Glutamatergic neuron (in vitro differentiated cells): ENCODE results near the gene SPATA13. TPM values are rescaled to one million over a fixed set of nuclear protein-coding genes. Genes with fewer than 3 reads are reported as not detected.

Source experiments
- DNase-seq: peaks from one replicate; pipeline ENCODE4 v3.0.0; 2022
- H3K27ac Mint-ChIP-seq: one replicate; pipeline ENCODE4 v1.8.0; 2020; ENCODE audit warnings: mild to moderate bottlenecking, mixed read lengths, inconsistent platforms; ENCODE audit not compliant: unreplicated experiment
- H3K27me3 Mint-ChIP-seq: one replicate; pipeline ENCODE4 v1.8.0; 2020; ENCODE audit warnings: mild to moderate bottlenecking, moderate library complexity, mixed read lengths, inconsistent platforms; ENCODE audit not compliant: unreplicated experiment
- H3K36me3 Mint-ChIP-seq: one replicate; pipeline ENCODE4 v1.8.0; 2020; ENCODE audit warnings: mild to moderate bottlenecking, mixed read lengths, inconsistent platforms; ENCODE audit not compliant: unreplicated experiment
- H3K4me1 Mint-ChIP-seq: one replicate; pipeline ENCODE4 v1.8.0; 2020; ENCODE audit warnings: mild to moderate bottlenecking, low read depth, mixed read lengths, inconsistent platforms; ENCODE audit not compliant: unreplicated experiment
- H3K4me3 Mint-ChIP-seq: one replicate; pipeline ENCODE4 v1.8.0; 2020; ENCODE audit warnings: mild to moderate bottlenecking, mixed read lengths, inconsistent platforms; ENCODE audit not compliant: unreplicated experiment
- H3K9me3 Mint-ChIP-seq: one replicate; pipeline ENCODE4 v1.8.0; 2020; ENCODE audit warnings: mild to moderate bottlenecking, moderate library complexity, mixed read lengths, inconsistent platforms; ENCODE audit not compliant: unreplicated experiment
- CTCF ChIP-seq: fragments of 200-600 bp; sonication (generic); IDR thresholded peaks from one replicate; pipeline ENCODE4 v1.5.0; 2021; ENCODE audit not compliant: partially characterized antibody, unreplicated experiment
- total RNA-seq: library from RNA; stranded (reverse); fragmentation: NEBNext Ultra II Directional; extraction: Animal tissue kit (Norgen Biotek cat#: 25700); gene quantifications from one replicate; pipeline ENCODE4 v1.2.1, GENCODE V29; 2021; ENCODE audit not compliant: unreplicated experiment

SPATA13 gene
- total RNA-seq, 1 donor from 2014 or later: 7.4 TPM

- Mint-ChIP-seq H3K9me3 (peaks cover 1% of the 10 kb centered on the region), H3K36me3 (peaks cover 4% of the 10 kb centered on the region), H3K27me3 (no peaks in the 10 kb centered on the region), H3K4me1 (peaks cover 10% of the 10 kb centered on the region), H3K27ac (no peak overlapping the region), H3K4me3 (no peak overlapping the region)
- no peak for DNase-seq
- no peak for TF ChIP-seq CTCF
Measured at GRCh38 chr13:24212674-24213073, 52.2 kb downstream of the SPATA13 start.

GRCh38 chr13:24213932-24214331 lies 53.4 kb downstream of the SPATA13 start:
- TF ChIP-seq CTCF: no peak
- peaks cover 4% of the 10 kb centered on the region for H3K36me3 Mint-ChIP-seq
- H3K27me3 Mint-ChIP-seq: peaks cover 3% of the 10 kb centered on the region
- H3K27ac Mint-ChIP-seq: no peak overlapping the region
- no peak for DNase-seq
- H3K4me1 Mint-ChIP-seq: peaks cover 10% of the 10 kb centered on the region
- no peak overlapping the region for H3K4me3 Mint-ChIP-seq
- peaks cover 1% of the 10 kb centered on the region for H3K9me3 Mint-ChIP-seq

- TF ChIP-seq CTCF: no peak
- H3K9me3 Mint-ChIP-seq: peaks cover 1% of the 10 kb centered on the region
- peaks cover 11% of the 10 kb centered on the region for H3K4me1 Mint-ChIP-seq
- peaks cover 4% of the 10 kb centered on the region for H3K36me3 Mint-ChIP-seq
- peaks cover 3% of the 10 kb centered on the region for H3K27me3 Mint-ChIP-seq
- H3K4me3 Mint-ChIP-seq: no peak overlapping the region
- no peak overlapping the region for H3K27ac Mint-ChIP-seq
- no peak for DNase-seq
Measured at GRCh38 chr13:24214528-24214927, 54.0 kb downstream of the SPATA13 start.

GRCh38 chr13:24215126-24215525 lies 54.6 kb downstream of the SPATA13 start:
- no peak overlapping the region for H3K4me3 Mint-ChIP-seq

GRCh38 chr13:24215732-24216131 lies 55.2 kb downstream of the SPATA13 start:
- H3K4me1 Mint-ChIP-seq: peaks cover 11% of the 10 kb centered on the region
- no peak overlapping the region for H3K27ac Mint-ChIP-seq

More at GRCh38 chr13:24215126-24215525, 54.6 kb downstream of the SPATA13 start:
- TF ChIP-seq CTCF: no peak
- Mint-ChIP-seq H3K4me1 (peaks cover 11% of the 10 kb centered on the region), H3K27me3 (peaks cover 3% of the 10 kb centered on the region), H3K9me3 (no peaks in the 10 kb centered on the region), H3K27ac (no peak overlapping the region), H3K36me3 (peaks cover 4% of the 10 kb centered on the region)
- no peak for DNase-seq

More at GRCh38 chr13:24215732-24216131, 55.2 kb downstream of the SPATA13 start:
- DNase-seq: no peak
- Mint-ChIP-seq H3K27me3 (peaks cover 3% of the 10 kb centered on the region), H3K9me3 (no peaks in the 10 kb centered on the region), H3K36me3 (peaks cover 4% of the 10 kb centered on the region), H3K4me3 (no peak overlapping the region)
- TF ChIP-seq CTCF: no peak
